ENCODE data around the gene IDH3B. TPM values are rescaled to one million over a fixed set of nuclear protein-coding genes. Genes with fewer than 3 reads are reported as not detected.

IDH3B gene
- total RNA-seq (100 to 1,000 TPM in 3 of 7 donors, 10 to 100 TPM in 4; 72.7 to 105 (median 85.0) TPM), polyA plus RNA-seq (10 to 100 TPM; 59.4 to 87.8 (median 78.1) TPM)
- long read RNA-seq, donor 1, transcript IDH3B-201 (12 exons, 1,545 nt), result major isoform, 16 of 23 reads
- long read RNA-seq, donor 1, partial matches to known transcripts, result 5 of 23 reads
- long read RNA-seq, donor 1, other reads (novel, unspliced or antisense), result 0 of 23 reads
- long read RNA-seq, donor 2, transcript IDH3B-201 (12 exons, 1,545 nt), result major isoform, 5 of 7 reads
- long read RNA-seq, donor 2, partial matches to known transcripts, result 0 of 7 reads
- long read RNA-seq, donor 2, other reads (novel, unspliced or antisense), result 0 of 7 reads

- Histone ChIP-seq H3K36me3 (peaks cover 0 to 42% (median 34%) of the 10 kb centered on the region in 6 donors), H3K9me3 (no peaks in the 10 kb centered on the region), H3K27me3 (replicated peaks in 1 of 7) (no peaks in the 10 kb centered on the region), H3K4me1 (peaks cover 8 to 28% (median 19%) of the 10 kb centered on the region in 6 donors), H3K4me3 (peak within 1 kb of the TSS; percentile 81 to 100 (median 93)), H3K27ac (peak within 1 kb of the TSS; percentile 84 to 97 (median 94))
- peak; percentile 97 for DNase-seq
- TF ChIP-seq CTCF (IDR thresholded peaks at IDR 0.05 in 8 of 11, conservative IDR thresholded peaks at IDR 0.05 in 3 of 11), result no peak
- TF ChIP-seq POLR2A (IDR thresholded peaks at IDR 0.05), result peak; percentile 36 to 90 (median 66)
- peak; percentile 98 to 99 (median 98) for TF ChIP-seq POLR2AphosphoS5 (IDR thresholded peaks at IDR 0.05)
- intact Hi-C loops (cut with DNase I; ENCODE audit: low total_unique reads), result no loop called here
- 7 to 10% (median 9%) methylated on average over 49 of the region's 49 CpGs for WGBS, 5 donors
Measured at GRCh38 chr20:2663887-2664719, at the start of gene IDH3B. Gene IDH3B (minus strand): TSS chr20:2664216. CDS start chr20:2664188, 28 bp downstream.

- no peaks in the 10 kb centered on the region for H3K4me1 ChIP-seq
- peaks cover 0 to 19% (median 17%) of the 10 kb centered on the region in 8 donors for H3K9me3 ChIP-seq
- peaks cover 0 to 19% (median 0%) of the 10 kb centered on the region in 7 donors for H3K27me3 ChIP-seq (replicated peaks in 1 of 7)
- DNase-seq, result no peak
- WGBS, 5 donors, result 7 to 28% (median 21%) methylated on average over 3 of the region's 3 CpGs
- TF ChIP-seq POLR2AphosphoS5 (IDR thresholded peaks at IDR 0.05), result no peak
- peak in 6 of 11 experiments; percentile 23 to 44 (median 30) for TF ChIP-seq CTCF (IDR thresholded peaks at IDR 0.05 in 8 of 11, conservative IDR thresholded peaks at IDR 0.05 in 3 of 11)
- no peak overlapping the region for H3K4me3 ChIP-seq
- no peaks in the 10 kb centered on the region for H3K36me3 ChIP-seq
- intact Hi-C loops (cut with DNase I; ENCODE audit: low total_unique reads), result no loop called here
- H3K27ac ChIP-seq, result no peak overlapping the region
Measured at GRCh38 chr20:2713285-2713684, 49.3 kb upstream of the IDH3B start.

GRCh38 chr20:2709205-2709981 is 45.4 kb upstream of the IDH3B start:
- Histone ChIP-seq H3K4me1 (no peaks in the 10 kb centered on the region), H3K4me3 (no peak overlapping the region), H3K9me3 (no peaks in the 10 kb centered on the region), H3K27ac (no peak overlapping the region), H3K27me3 (replicated peaks in 1 of 7) (peaks cover 0 to 32% (median 0%) of the 10 kb centered on the region in 7 donors), H3K36me3 (no peaks in the 10 kb centered on the region)
- no peak for DNase-seq
- intact Hi-C loops (cut with DNase I; ENCODE audit: low total_unique reads), result no loop called here
- TF ChIP-seq POLR2AphosphoS5 (IDR thresholded peaks at IDR 0.05), result no peak
- TF ChIP-seq CTCF (IDR thresholded peaks at IDR 0.05 in 8 of 11, conservative IDR thresholded peaks at IDR 0.05 in 3 of 11), result no peak
- TF ChIP-seq POLR2A (IDR thresholded peaks at IDR 0.05), result no peak
- 60 to 71% (median 68%) methylated on average over 17 of the region's 17 CpGs for WGBS, 5 donors
